ENCODE data around the gene ALKBH6. TPM values are rescaled to one million over a fixed set of nuclear protein-coding genes. Genes with fewer than 3 reads are reported as not detected.
"Not testable (repeated sequence)": the region's sequence is repeated elsewhere in the genome, so short reads cannot be mapped to it uniquely, and the experiment has no call there.

Gene ALKBH6
- total and polyA plus RNA-seq, 2 donors from 2014 or later: 21.5 to 21.7 TPM

- FAIRE-seq: no peak
- H3K4me3 ChIP-seq (ENCODE audit: low read length in 3 of 3): no peak overlapping the region
- H3K27ac ChIP-seq (ENCODE audit: low read depth in 2 of 2, low read length in 2 of 2): no peak overlapping the region
- DNase-seq: no peak
- H3K27me3 ChIP-seq (ENCODE audit: control insufficient read depth, insufficient read depth, low read length): no peaks in the 10 kb centered on the region
- H3K9ac ChIP-seq (ENCODE audit: low read length in 3 of 3): no peak overlapping the region
- intact Hi-C loops (cut with DNase I): no loop called here
- H3K9me3 ChIP-seq (ENCODE audit: control insufficient read depth in 2 of 3, insufficient read depth in 1 of 3, low read length in 3 of 3): no peaks in the 10 kb centered on the region
- no peaks in the 10 kb centered on the region for H3K36me3 ChIP-seq (ENCODE audit: control insufficient read depth in 2 of 3, insufficient read depth in 3 of 3, low read length in 3 of 3)
- no peaks in the 10 kb centered on the region for H3K4me1 ChIP-seq (ENCODE audit: control insufficient read depth in 2 of 3, insufficient read depth in 2 of 3, low read depth in 1 of 3, low read length in 3 of 3)
- no peak for TF ChIP-seq CTCF (IDR thresholded peaks at IDR 0.05; ENCODE audit: borderline replicate concordance, extremely low read depth, insufficient read depth)
Observed at GRCh38 chr19:35986111-35986510, 27.9 kb downstream of the ALKBH6 start.

- no peak overlapping the region for H3K4me3 ChIP-seq (ENCODE audit: low read length in 3 of 3)
- H3K27ac ChIP-seq (ENCODE audit: low read depth in 2 of 2, low read length in 2 of 2): no peak overlapping the region
- no peaks in the 10 kb centered on the region for H3K4me1 ChIP-seq (ENCODE audit: control insufficient read depth in 2 of 3, insufficient read depth in 2 of 3, low read depth in 1 of 3, low read length in 3 of 3)
- H3K9me3 ChIP-seq (ENCODE audit: control insufficient read depth in 2 of 3, insufficient read depth in 1 of 3, low read length in 3 of 3): no peaks in the 10 kb centered on the region
- no peaks in the 10 kb centered on the region for H3K27me3 ChIP-seq (ENCODE audit: control insufficient read depth, insufficient read depth, low read length)
- no peaks in the 10 kb centered on the region for H3K36me3 ChIP-seq (ENCODE audit: control insufficient read depth in 2 of 3, insufficient read depth in 3 of 3, low read length in 3 of 3)
- FAIRE-seq (no peak), DNase-seq (no peak)
- intact Hi-C loops (cut with DNase I): no loop called here
- TF ChIP-seq CTCF (IDR thresholded peaks at IDR 0.05; ENCODE audit: borderline replicate concordance, extremely low read depth, insufficient read depth): no peak
- no peak overlapping the region for H3K9ac ChIP-seq (ENCODE audit: low read length in 3 of 3)
Observed at GRCh38 chr19:35983177-35983576, 30.8 kb downstream of the ALKBH6 start.

- intact Hi-C loops (cut with DNase I); H3K4me1 ChIP-seq (ENCODE audit: control insufficient read depth in 2 of 3, insufficient read depth in 2 of 3, low read depth in 1 of 3, low read length in 3 of 3); H3K4me3 ChIP-seq (ENCODE audit: low read length in 3 of 3); H3K27me3 ChIP-seq (ENCODE audit: control insufficient read depth, insufficient read depth, low read length); H3K36me3 ChIP-seq (ENCODE audit: control insufficient read depth in 2 of 3, insufficient read depth in 3 of 3, low read length in 3 of 3); DNase-seq; H3K9me3 ChIP-seq (ENCODE audit: control insufficient read depth in 2 of 3, insufficient read depth in 1 of 3, low read length in 3 of 3); FAIRE-seq; H3K9ac ChIP-seq (ENCODE audit: low read length in 3 of 3); H3K27ac ChIP-seq (ENCODE audit: low read depth in 2 of 2, low read length in 2 of 2): not testable (repeated sequence)
Observed at GRCh38 chr19:35980997-35981396, 33.0 kb downstream of the ALKBH6 start.

GRCh38 chr19:35978832-35979365 lies 35.1 kb downstream of the ALKBH6 start:
- FAIRE-seq: no peak

More at GRCh38 chr19:35978832-35979365, 35.1 kb downstream of the ALKBH6 start:
- H3K9me3 ChIP-seq (ENCODE audit: control insufficient read depth in 2 of 3, insufficient read depth in 1 of 3, low read length in 3 of 3): no peaks in the 10 kb centered on the region
- H3K27ac ChIP-seq (ENCODE audit: low read depth in 2 of 2, low read length in 2 of 2): no peak overlapping the region
- no peaks in the 10 kb centered on the region for H3K27me3 ChIP-seq (ENCODE audit: control insufficient read depth, insufficient read depth, low read length)
- DNase-seq: no peak
- H3K36me3 ChIP-seq (ENCODE audit: control insufficient read depth in 2 of 3, insufficient read depth in 3 of 3, low read length in 3 of 3): no peaks in the 10 kb centered on the region
- H3K4me1 ChIP-seq (ENCODE audit: control insufficient read depth in 2 of 3, insufficient read depth in 2 of 3, low read depth in 1 of 3, low read length in 3 of 3): no peaks in the 10 kb centered on the region
- TF ChIP-seq CTCF (IDR thresholded peaks at IDR 0.05; ENCODE audit: borderline replicate concordance, extremely low read depth, insufficient read depth): no peak
- intact Hi-C loops (cut with DNase I): no loop called here
- H3K4me3 ChIP-seq (ENCODE audit: low read length in 3 of 3): no peak overlapping the region
- no peak overlapping the region for H3K9ac ChIP-seq (ENCODE audit: low read length in 3 of 3)
